GM23338 (cell line): ENCODE results near the gene CACNA2D2. TPM values are rescaled to one million over a fixed set of nuclear protein-coding genes. Genes with fewer than 3 reads are reported as not detected.

Experiments used
- ATAC-seq: fragments of 200-7000 bp; cut with Tn5 transposase; 3 replicates; pipeline ENCODE4 v1.9.1; 2020
- DNase-seq: peaks from one replicate; pipeline ENCODE4 v3.0.0-alpha.2; 2015; ENCODE audit warnings: low spot score
- H2AFZ ChIP-seq: fragments of 200-600 bp; sonication (generic); 2 replicates; pipeline ENCODE4 v1.8.0; 2016; ENCODE audit warnings: antibody characterized with exemption, mild to moderate bottlenecking, moderate library complexity
- H3F3A ChIP-seq: fragments of 200-600 bp; sonication (generic); replicated peaks from 2 replicates; pipeline ENCODE4 v1.8.0; 2017; ENCODE audit warnings: antibody characterized with exemption, mixed run types, low read depth
- H3K27ac ChIP-seq: fragments of 200-600 bp; sonication (generic); 2 replicates; pipeline ENCODE4 v1.6.1; 2016; ENCODE audit warnings: low read depth
- H3K27me3 ChIP-seq: fragments of 200-600 bp; sonication (generic); 2 replicates; pipeline ENCODE4 v1.8.0; 2016; ENCODE audit warnings: mild to moderate bottlenecking, mixed run types, moderate library complexity; ENCODE audit not compliant: insufficient read depth
- H3K36me3 ChIP-seq: fragments of 200-600 bp; sonication (generic); 2 replicates; pipeline ENCODE4 v1.8.0; 2016; ENCODE audit warnings: mild to moderate bottlenecking; ENCODE audit not compliant: insufficient read depth
- H3K4me1 ChIP-seq: fragments of 200-600 bp; sonication (generic); 2 replicates; pipeline ENCODE4 v1.8.0; 2016; ENCODE audit warnings: mild to moderate bottlenecking, moderate library complexity; ENCODE audit not compliant: insufficient read depth
- H3K4me2 ChIP-seq: fragments of 200-600 bp; sonication (generic); 2 replicates; pipeline ENCODE4 v1.7.1; 2017; ENCODE audit warnings: mixed run types
- H3K4me3 ChIP-seq: fragments of 200-600 bp; sonication (generic); 2 replicates; pipeline ENCODE4 v1.6.1; 2016; ENCODE audit warnings: mixed run types
- H3K79me2 ChIP-seq: fragments of 200-600 bp; sonication (generic); replicated peaks from 2 replicates; pipeline ENCODE4 v1.8.0; 2017; ENCODE audit warnings: mild to moderate bottlenecking; ENCODE audit not compliant: insufficient read depth
- H3K9me2 ChIP-seq: fragments of 200-600 bp; sonication (generic); 2 replicates; pipeline ENCODE4 v1.8.0; 2017; ENCODE audit not compliant: insufficient read depth
- H4K20me1 ChIP-seq: fragments of 200-600 bp; sonication (generic); replicated peaks from 2 replicates; pipeline ENCODE4 v1.8.0; 2017; ENCODE audit warnings: mild to moderate bottlenecking; ENCODE audit not compliant: insufficient read depth
- H3K27ac Mint-ChIP-seq: 2 replicates; pipeline ENCODE4 v1.8.0; 2020; ENCODE audit warnings: inconsistent platforms, mild to moderate bottlenecking, moderate library complexity, mixed read lengths
- H3K27me3 Mint-ChIP-seq: 3 replicates; pipeline ENCODE4 v1.8.0; 2022; ENCODE audit warnings: low read depth, mild to moderate bottlenecking, moderate library complexity, mixed read lengths, inconsistent platforms; ENCODE audit not compliant: insufficient read depth, poor library complexity
- H3K36me3 Mint-ChIP-seq: 3 replicates; pipeline ENCODE4 v1.8.0; 2021; ENCODE audit warnings: low read depth, mild to moderate bottlenecking, inconsistent platforms, moderate library complexity, mixed read lengths
- H3K4me1 Mint-ChIP-seq: 3 replicates; pipeline ENCODE4 v1.8.0; 2020; ENCODE audit warnings: mild to moderate bottlenecking, inconsistent platforms, mixed read lengths
- H3K4me3 Mint-ChIP-seq: 3 replicates; pipeline ENCODE4 v1.8.0; 2021; ENCODE audit warnings: moderate library complexity, mild to moderate bottlenecking, inconsistent platforms, mixed read lengths
- H3K9me3 Mint-ChIP-seq: 3 replicates; pipeline ENCODE4 v1.8.0; 2020; ENCODE audit warnings: moderate library complexity, mild to moderate bottlenecking, inconsistent platforms, mixed read lengths
- CREB1 ChIP-seq: fragments of 250-450 bp; sonication (Bioruptor Pico); IDR thresholded peaks from 2 replicates; pipeline ENCODE4 v1.5.0; 2020; ENCODE audit warnings: low read depth, mild to moderate bottlenecking, moderate library complexity
- EZH2 ChIP-seq: fragments of 200-600 bp; sonication (generic); IDR thresholded peaks from one replicate; pipeline ENCODE4 v1.8.0; 2017; ENCODE audit warnings: antibody characterized with exemption, mild to moderate bottlenecking, low read depth; ENCODE audit not compliant: unreplicated experiment
- EZH2phosphoT487 ChIP-seq: fragments of 200-600 bp; sonication (generic); IDR thresholded peaks from one replicate; pipeline ENCODE4 v1.8.1; 2018; ENCODE audit warnings: antibody characterized with exemption; ENCODE audit not compliant: unreplicated experiment
- JUNB ChIP-seq: IDR thresholded peaks from one replicate; pipeline ENCODE4 v1.6.1; 2016; ENCODE audit warnings: antibody characterized with exemption; ENCODE audit not compliant: unreplicated experiment
- NANOG ChIP-seq: IDR thresholded peaks from 2 replicates; pipeline ENCODE4 v1.6.1; 2016; ENCODE audit warnings: antibody characterized with exemption, borderline replicate concordance
- POLR2AphosphoS5 ChIP-seq: IDR thresholded peaks from 2 replicates; pipeline ENCODE4 v1.6.1; 2016; ENCODE audit warnings: antibody characterized with exemption, low read depth
- STAT1 ChIP-seq: IDR thresholded peaks from one replicate; pipeline ENCODE4 v1.6.1; 2016; ENCODE audit warnings: antibody characterized with exemption; ENCODE audit not compliant: unreplicated experiment
- ZNF114 ChIP-seq: fragments of 250-450 bp; sonication (Bioruptor Pico); IDR thresholded peaks from 2 replicates; pipeline ENCODE4 v1.5.0; 2020; ENCODE audit warnings: mild to moderate bottlenecking, moderate library complexity
- ZNF331 ChIP-seq: fragments of 250-450 bp; sonication (Bioruptor Pico); IDR thresholded peaks from 2 replicates; pipeline ENCODE4 v1.5.0; 2020; ENCODE audit warnings: low read depth, mild to moderate bottlenecking, moderate library complexity
- polyA plus RNA-seq: library from polyadenylated mRNA; unstranded; fragments of >200 nt; fragmentation: Nextera tagmentation; extraction: Ambion mirVana; gene quantifications from 2 replicates; pipeline ENCODE4 v1.2.1, GENCODE V29; 2016
- total RNA-seq: library from RNA; depleted of rRNA; stranded (reverse); fragments of >200 nt; shearing (Covaris generic); gene quantifications from 2 replicates; pipeline ENCODE4 v1.2.3, GENCODE V29; 2014
- TF ChIP-seq, protein P1 (sequence below): IDR thresholded peaks from 2 replicates; pipeline ENCODE4 v1.6.1; 2016; ENCODE audit warnings: antibody characterized with exemption
- TF ChIP-seq, protein P2 (sequence below), 2 experiments: fragments of 200-600 bp in 1 of 2; sonication (generic) in 1 of 2; conservative IDR thresholded peaks; 2 replicates each; pipeline versions ENCODE4 v1.5.1 to v1.6.1; 2016 to 2017; ENCODE audit warnings: antibody characterized with exemption in 2 of 2, low read depth in 2 of 2, mild to moderate bottlenecking in 2 of 2, moderate library complexity in 1 of 2
- TF ChIP-seq, protein P3 (sequence below): IDR thresholded peaks from one replicate; pipeline ENCODE4 v1.6.1; 2018; ENCODE audit warnings: antibody characterized with exemption; ENCODE audit not compliant: unreplicated experiment
- TF ChIP-seq, protein P4 (sequence below): fragments of 250-450 bp; sonication (Bioruptor Pico); IDR thresholded peaks from 2 replicates; pipeline ENCODE4 v1.5.0; 2020; ENCODE audit warnings: mild to moderate bottlenecking, moderate library complexity

Gene CACNA2D2
- total and polyA plus RNA-seq, 2 experiments from 2014 or later, result 4.7 to 11.4 TPM

DNA sequence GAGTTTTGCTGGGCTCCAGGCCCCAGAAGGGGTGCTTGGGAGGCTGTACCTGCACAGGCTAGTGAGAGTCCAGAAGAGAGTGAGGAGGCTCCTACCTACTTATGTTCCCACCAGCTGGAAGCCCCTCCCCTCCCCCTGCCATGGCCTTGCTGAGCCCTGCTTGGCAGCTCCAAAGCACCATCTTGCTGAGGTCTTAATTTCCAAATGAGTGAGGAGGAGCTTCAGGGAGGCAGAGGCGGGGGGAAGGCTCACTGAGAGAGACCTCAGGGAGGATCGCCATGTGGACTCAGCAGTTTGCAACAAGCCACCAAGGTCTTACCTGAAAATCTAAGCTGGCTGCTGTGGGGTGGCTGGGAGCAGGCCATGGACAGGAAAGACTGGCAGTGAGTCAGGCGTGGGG lies 8.7 kb upstream of the CACNA2D2 start:
- Mint-ChIP-seq H3K27me3 (peaks cover 16% of the 10 kb centered on the region), H3K4me1 (peaks cover 36% of the 10 kb centered on the region), H3K36me3 (no peaks in the 10 kb centered on the region), H3K27ac (no peak overlapping the region), H3K4me3 (no peak overlapping the region; the same call in 2 of the 3 replicates), H3K9me3 (no peaks in the 10 kb centered on the region)
- no peak for ATAC-seq
- no peak overlapping the region for H3K27ac ChIP-seq
- H3K4me2 ChIP-seq, result no peak overlapping the region
- no peaks in the 10 kb centered on the region for H3K79me2 ChIP-seq
- H3K4me1 ChIP-seq, result peaks cover 21% of the 10 kb centered on the region
- TF ChIP-seq ZNF331 (CRISPR knock-in tag) (no peak), STAT1 (no peak), CREB1 (CRISPR knock-in tag) (no peak), JUNB (no peak), EZH2 (no peak), NANOG (no peak), EZH2phosphoT487 (no peak), POLR2AphosphoS5 (no peak), ZNF114 (CRISPR knock-in tag) (no peak)
- TF ChIP-seq, protein P1, sequence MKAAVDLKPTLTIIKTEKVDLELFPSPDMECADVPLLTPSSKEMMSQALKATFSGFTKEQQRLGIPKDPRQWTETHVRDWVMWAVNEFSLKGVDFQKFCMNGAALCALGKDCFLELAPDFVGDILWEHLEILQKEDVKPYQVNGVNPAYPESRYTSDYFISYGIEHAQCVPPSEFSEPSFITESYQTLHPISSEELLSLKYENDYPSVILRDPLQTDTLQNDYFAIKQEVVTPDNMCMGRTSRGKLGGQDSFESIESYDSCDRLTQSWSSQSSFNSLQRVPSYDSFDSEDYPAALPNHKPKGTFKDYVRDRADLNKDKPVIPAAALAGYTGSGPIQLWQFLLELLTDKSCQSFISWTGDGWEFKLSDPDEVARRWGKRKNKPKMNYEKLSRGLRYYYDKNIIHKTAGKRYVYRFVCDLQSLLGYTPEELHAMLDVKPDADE, result no peak
- TF ChIP-seq, protein P2, sequence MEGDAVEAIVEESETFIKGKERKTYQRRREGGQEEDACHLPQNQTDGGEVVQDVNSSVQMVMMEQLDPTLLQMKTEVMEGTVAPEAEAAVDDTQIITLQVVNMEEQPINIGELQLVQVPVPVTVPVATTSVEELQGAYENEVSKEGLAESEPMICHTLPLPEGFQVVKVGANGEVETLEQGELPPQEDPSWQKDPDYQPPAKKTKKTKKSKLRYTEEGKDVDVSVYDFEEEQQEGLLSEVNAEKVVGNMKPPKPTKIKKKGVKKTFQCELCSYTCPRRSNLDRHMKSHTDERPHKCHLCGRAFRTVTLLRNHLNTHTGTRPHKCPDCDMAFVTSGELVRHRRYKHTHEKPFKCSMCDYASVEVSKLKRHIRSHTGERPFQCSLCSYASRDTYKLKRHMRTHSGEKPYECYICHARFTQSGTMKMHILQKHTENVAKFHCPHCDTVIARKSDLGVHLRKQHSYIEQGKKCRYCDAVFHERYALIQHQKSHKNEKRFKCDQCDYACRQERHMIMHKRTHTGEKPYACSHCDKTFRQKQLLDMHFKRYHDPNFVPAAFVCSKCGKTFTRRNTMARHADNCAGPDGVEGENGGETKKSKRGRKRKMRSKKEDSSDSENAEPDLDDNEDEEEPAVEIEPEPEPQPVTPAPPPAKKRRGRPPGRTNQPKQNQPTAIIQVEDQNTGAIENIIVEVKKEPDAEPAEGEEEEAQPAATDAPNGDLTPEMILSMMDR (conservative IDR thresholded peaks at IDR 0.05; ENCODE audit: low read depth in 2 of 2), result no peak
- TF ChIP-seq, protein P3, sequence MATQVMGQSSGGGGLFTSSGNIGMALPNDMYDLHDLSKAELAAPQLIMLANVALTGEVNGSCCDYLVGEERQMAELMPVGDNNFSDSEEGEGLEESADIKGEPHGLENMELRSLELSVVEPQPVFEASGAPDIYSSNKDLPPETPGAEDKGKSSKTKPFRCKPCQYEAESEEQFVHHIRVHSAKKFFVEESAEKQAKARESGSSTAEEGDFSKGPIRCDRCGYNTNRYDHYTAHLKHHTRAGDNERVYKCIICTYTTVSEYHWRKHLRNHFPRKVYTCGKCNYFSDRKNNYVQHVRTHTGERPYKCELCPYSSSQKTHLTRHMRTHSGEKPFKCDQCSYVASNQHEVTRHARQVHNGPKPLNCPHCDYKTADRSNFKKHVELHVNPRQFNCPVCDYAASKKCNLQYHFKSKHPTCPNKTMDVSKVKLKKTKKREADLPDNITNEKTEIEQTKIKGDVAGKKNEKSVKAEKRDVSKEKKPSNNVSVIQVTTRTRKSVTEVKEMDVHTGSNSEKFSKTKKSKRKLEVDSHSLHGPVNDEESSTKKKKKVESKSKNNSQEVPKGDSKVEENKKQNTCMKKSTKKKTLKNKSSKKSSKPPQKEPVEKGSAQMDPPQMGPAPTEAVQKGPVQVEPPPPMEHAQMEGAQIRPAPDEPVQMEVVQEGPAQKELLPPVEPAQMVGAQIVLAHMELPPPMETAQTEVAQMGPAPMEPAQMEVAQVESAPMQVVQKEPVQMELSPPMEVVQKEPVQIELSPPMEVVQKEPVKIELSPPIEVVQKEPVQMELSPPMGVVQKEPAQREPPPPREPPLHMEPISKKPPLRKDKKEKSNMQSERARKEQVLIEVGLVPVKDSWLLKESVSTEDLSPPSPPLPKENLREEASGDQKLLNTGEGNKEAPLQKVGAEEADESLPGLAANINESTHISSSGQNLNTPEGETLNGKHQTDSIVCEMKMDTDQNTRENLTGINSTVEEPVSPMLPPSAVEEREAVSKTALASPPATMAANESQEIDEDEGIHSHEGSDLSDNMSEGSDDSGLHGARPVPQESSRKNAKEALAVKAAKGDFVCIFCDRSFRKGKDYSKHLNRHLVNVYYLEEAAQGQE, result no peak
- TF ChIP-seq, protein P4, sequence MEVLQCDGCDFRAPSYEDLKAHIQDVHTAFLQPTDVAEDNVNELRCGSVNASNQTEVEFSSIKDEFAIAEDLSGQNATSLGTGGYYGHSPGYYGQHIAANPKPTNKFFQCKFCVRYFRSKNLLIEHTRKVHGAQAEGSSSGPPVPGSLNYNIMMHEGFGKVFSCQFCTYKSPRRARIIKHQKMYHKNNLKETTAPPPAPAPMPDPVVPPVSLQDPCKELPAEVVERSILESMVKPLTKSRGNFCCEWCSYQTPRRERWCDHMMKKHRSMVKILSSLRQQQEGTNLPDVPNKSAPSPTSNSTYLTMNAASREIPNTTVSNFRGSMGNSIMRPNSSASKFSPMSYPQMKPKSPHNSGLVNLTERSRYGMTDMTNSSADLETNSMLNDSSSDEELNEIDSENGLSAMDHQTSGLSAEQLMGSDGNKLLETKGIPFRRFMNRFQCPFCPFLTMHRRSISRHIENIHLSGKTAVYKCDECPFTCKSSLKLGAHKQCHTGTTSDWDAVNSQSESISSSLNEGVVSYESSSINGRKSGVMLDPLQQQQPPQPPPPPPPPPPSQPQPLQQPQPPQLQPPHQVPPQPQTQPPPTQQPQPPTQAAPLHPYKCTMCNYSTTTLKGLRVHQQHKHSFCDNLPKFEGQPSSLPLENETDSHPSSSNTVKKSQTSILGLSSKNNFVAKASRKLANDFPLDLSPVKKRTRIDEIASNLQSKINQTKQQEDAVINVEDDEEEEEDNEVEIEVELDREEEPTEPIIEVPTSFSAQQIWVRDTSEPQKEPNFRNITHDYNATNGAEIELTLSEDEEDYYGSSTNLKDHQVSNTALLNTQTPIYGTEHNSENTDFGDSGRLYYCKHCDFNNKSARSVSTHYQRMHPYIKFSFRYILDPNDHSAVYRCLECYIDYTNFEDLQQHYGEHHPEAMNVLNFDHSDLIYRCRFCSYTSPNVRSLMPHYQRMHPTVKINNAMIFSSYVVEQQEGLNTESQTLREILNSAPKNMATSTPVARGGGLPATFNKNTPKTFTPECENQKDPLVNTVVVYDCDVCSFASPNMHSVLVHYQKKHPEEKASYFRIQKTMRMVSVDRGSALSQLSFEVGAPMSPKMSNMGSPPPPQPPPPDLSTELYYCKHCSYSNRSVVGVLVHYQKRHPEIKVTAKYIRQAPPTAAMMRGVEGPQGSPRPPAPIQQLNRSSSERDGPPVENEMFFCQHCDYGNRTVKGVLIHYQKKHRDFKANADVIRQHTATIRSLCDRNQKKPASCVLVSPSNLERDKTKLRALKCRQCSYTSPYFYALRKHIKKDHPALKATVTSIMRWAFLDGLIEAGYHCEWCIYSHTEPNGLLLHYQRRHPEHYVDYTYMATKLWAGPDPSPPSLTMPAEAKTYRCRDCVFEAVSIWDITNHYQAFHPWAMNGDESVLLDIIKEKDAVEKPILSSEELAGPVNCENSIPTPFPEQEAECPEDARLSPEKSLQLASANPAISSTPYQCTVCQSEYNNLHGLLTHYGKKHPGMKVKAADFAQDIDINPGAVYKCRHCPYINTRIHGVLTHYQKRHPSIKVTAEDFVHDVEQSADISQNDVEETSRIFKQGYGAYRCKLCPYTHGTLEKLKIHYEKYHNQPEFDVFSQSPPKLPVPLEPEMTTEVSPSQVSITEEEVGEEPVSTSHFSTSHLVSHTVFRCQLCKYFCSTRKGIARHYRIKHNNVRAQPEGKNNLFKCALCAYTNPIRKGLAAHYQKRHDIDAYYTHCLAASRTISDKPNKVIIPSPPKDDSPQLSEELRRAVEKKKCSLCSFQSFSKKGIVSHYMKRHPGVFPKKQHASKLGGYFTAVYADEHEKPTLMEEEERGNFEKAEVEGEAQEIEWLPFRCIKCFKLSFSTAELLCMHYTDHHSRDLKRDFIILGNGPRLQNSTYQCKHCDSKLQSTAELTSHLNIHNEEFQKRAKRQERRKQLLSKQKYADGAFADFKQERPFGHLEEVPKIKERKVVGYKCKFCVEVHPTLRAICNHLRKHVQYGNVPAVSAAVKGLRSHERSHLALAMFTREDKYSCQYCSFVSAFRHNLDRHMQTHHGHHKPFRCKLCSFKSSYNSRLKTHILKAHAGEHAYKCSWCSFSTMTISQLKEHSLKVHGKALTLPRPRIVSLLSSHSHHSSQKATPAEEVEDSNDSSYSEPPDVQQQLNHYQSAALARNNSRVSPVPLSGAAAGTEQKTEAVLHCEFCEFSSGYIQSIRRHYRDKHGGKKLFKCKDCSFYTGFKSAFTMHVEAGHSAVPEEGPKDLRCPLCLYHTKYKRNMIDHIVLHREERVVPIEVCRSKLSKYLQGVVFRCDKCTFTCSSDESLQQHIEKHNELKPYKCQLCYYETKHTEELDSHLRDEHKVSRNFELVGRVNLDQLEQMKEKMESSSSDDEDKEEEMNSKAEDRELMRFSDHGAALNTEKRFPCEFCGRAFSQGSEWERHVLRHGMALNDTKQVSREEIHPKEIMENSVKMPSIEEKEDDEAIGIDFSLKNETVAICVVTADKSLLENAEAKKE (CRISPR knock-in tag), result no peak
- H3K36me3 ChIP-seq, result no peaks in the 10 kb centered on the region
- no peak overlapping the region for H2AFZ ChIP-seq
- no peak for DNase-seq
- H3K9me2 ChIP-seq, result no peaks in the 10 kb centered on the region
- no peaks in the 10 kb centered on the region for H3K27me3 ChIP-seq
- no peaks in the 10 kb centered on the region for H4K20me1 ChIP-seq
- peaks cover 5% of the 10 kb centered on the region for H3F3A ChIP-seq
- no peak overlapping the region for H3K4me3 ChIP-seq
